Prostate gland (tissue), 2 donors: Measurements from ENCODE around the gene UGCG.

Source experiments
- CTCF ChIP-seq, 4 experiments: fragments of 200-600 bp in 2 of 4; fragments of 450-650 bp in 2 of 4; sonication (generic) in 2 of 4; IDR thresholded peaks; 1 replicate in 3 of 4; 2 replicates in 1 of 4; pipeline ENCODE4 v1.5.1; 2016 to 2019; ENCODE audit warnings: antibody characterized with exemption in 4 of 4, mild to moderate bottlenecking in 2 of 4, moderate library complexity in 2 of 4
- POLR2A ChIP-seq: fragments of 450-650 bp; IDR thresholded peaks from one replicate; pipeline ENCODE4 v1.6.1; 2016; ENCODE audit warnings: antibody characterized with exemption, mild to moderate bottlenecking

GRCh38 chr9:111902391-111903139 is 6.0 kb downstream of the UGCG start:
- no peak for TF ChIP-seq CTCF (IDR thresholded peaks at IDR 0.05)
- TF ChIP-seq POLR2A = no peak
